ENCODE data around the gene VPS35L.

DNA sequence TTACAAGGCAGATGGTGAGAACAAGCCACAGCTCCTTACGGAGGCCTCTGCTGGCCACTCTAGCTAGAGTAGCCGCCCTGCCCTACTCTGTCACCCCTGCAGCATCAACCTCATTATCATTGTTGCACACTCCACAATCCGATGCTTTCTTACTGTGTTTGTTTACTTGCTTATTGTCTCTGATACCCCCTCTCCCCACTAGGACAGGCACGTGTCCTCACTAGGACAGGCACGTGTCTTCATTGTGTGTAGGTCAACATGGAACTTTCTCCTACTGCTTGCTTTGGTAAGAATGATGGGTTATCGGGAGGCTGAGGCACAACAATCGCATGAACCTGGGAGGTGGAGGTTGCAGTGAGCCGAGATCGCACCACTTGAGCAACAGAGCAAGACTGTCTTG, 98.6 kb downstream of the VPS35L start:
- TF ChIP-seq POLR2A (IDR thresholded peaks at IDR 0.05): no peak
- TF ChIP-seq, protein P1, sequence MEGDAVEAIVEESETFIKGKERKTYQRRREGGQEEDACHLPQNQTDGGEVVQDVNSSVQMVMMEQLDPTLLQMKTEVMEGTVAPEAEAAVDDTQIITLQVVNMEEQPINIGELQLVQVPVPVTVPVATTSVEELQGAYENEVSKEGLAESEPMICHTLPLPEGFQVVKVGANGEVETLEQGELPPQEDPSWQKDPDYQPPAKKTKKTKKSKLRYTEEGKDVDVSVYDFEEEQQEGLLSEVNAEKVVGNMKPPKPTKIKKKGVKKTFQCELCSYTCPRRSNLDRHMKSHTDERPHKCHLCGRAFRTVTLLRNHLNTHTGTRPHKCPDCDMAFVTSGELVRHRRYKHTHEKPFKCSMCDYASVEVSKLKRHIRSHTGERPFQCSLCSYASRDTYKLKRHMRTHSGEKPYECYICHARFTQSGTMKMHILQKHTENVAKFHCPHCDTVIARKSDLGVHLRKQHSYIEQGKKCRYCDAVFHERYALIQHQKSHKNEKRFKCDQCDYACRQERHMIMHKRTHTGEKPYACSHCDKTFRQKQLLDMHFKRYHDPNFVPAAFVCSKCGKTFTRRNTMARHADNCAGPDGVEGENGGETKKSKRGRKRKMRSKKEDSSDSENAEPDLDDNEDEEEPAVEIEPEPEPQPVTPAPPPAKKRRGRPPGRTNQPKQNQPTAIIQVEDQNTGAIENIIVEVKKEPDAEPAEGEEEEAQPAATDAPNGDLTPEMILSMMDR (IDR thresholded peaks at IDR 0.05): no peak
- no peak for TF ChIP-seq EP300 (IDR thresholded peaks at IDR 0.05)

All from stomach (tissue), 4 donors.